CD8-positive, alpha-beta memory T cell (primary cell): ENCODE measurements around the gene CTNNA2. TPM values are rescaled to one million over a fixed set of nuclear protein-coding genes. Genes with fewer than 3 reads are reported as not detected.

Source experiments
- CTCF ChIA-PET: fragments of 350-600 bp; sonication (Branson Sonifier 250); formaldehyde crosslinking; loops from one replicate; lab custom pipeline; 2021; ENCODE audit warnings: antibody characterized with exemption; lab: Charles Lee
- POLR2A ChIA-PET: fragments of 350-600 bp; sonication (Branson Sonifier 250); formaldehyde crosslinking; loops from one replicate; lab custom pipeline; 2021; ENCODE audit warnings: antibody characterized with exemption; lab: Charles Lee
- DNase-seq, 5 donors: peaks; one replicate each; pipeline versions ENCODE4 v3.0.0 to v3.0.0-alpha.2; 2020 to 2022; ENCODE audit warnings: mixed read lengths in 1 of 5
- H3K27ac ChIP-seq: one replicate; pipeline ENCODE4 v1.7.0; 2013; ENCODE audit warnings: low read depth, mild to moderate bottlenecking, low read length, moderate library complexity
- H3K27me3 ChIP-seq: 2 replicates; pipeline ENCODE4 v1.7.0; 2013; ENCODE audit warnings: low read length, mild to moderate bottlenecking; ENCODE audit not compliant: insufficient read depth, poor library complexity, severe bottlenecking
- H3K36me3 ChIP-seq: 2 replicates; pipeline ENCODE4 v1.7.0; 2013; ENCODE audit warnings: mild to moderate bottlenecking, low read length, moderate library complexity; ENCODE audit not compliant: insufficient read depth
- H3K4me1 ChIP-seq: 2 replicates; pipeline ENCODE4 v1.7.0; 2013; ENCODE audit warnings: mild to moderate bottlenecking, low read length, moderate library complexity; ENCODE audit not compliant: insufficient read depth
- H3K4me3 ChIP-seq: 2 replicates; pipeline ENCODE4 v1.7.0; 2013; ENCODE audit warnings: mild to moderate bottlenecking, low read length
- H3K9me3 ChIP-seq: 2 replicates; pipeline ENCODE4 v1.7.0; 2013; ENCODE audit warnings: mild to moderate bottlenecking, low read length
- H3K27ac Mint-ChIP-seq, 8 donors: one replicate each; pipeline ENCODE4 v1.8.0; 2020 to 2021; ENCODE audit warnings: mixed read lengths in 8 of 8, mild to moderate bottlenecking in 6 of 8, inconsistent platforms in 3 of 8, moderate library complexity in 3 of 8
- H3K27me3 Mint-ChIP-seq, 2 donors: one replicate each; pipeline ENCODE4 v1.8.0; 2020 to 2021; ENCODE audit warnings: mixed read lengths in 2 of 2, mild to moderate bottlenecking in 1 of 2, moderate library complexity in 1 of 2
- H3K36me3 Mint-ChIP-seq, 3 donors: one replicate each; pipeline ENCODE4 v1.8.0; 2020 to 2021; ENCODE audit warnings: mixed read lengths in 3 of 3, inconsistent platforms in 1 of 3, mild to moderate bottlenecking in 1 of 3
- H3K4me1 Mint-ChIP-seq, 3 donors: one replicate each; pipeline ENCODE4 v1.8.0; 2020 to 2021; ENCODE audit warnings: mixed read lengths in 3 of 3, inconsistent platforms in 1 of 3, mild to moderate bottlenecking in 1 of 3
- H3K4me3 Mint-ChIP-seq, 7 donors: one replicate each; pipeline ENCODE4 v1.8.0; 2020 to 2021; ENCODE audit warnings: mixed read lengths in 7 of 7, mild to moderate bottlenecking in 6 of 7, moderate library complexity in 4 of 7, inconsistent platforms in 2 of 7
- H3K9me3 Mint-ChIP-seq, 5 donors: one replicate each; pipeline ENCODE4 v1.8.0; 2020 to 2022; ENCODE audit warnings: mixed read lengths in 5 of 5, mild to moderate bottlenecking in 3 of 5, moderate library complexity in 2 of 5, inconsistent platforms in 1 of 5
- polyA plus RNA-seq: library from polyadenylated mRNA; unstranded; fragments of 300-500 nt; fragmentation: Illumina TruSeq; gene quantifications from one replicate; pipeline ENCODE4 v1.2.3, GENCODE V29; 2021
- total RNA-seq, 2 experiments: library from RNA; stranded (reverse); gene quantifications; one replicate each; pipeline ENCODE4 v1.2.3, GENCODE V29; 2021

Gene CTNNA2
- total and polyA plus RNA-seq, 3 experiments from 2014 or later, result not detected

DNA sequence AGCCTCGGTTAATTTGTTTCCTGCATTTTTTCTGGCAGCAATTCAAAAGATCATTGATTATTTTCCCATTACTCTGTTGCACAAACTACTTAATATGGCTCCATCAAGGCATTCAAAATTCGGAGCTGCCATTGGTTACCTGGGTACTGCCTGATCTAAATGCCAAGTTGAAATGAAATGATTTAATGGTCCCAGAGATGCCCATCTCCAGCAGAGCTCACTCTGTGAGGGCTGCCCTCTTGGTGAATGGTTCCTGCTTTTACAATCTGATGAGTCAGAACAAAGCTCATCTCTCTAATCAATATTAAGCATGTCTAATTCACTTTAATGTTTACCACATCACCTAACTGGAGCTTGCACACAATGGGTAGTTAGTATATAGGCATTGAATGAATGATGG lies 126.1 kb downstream of the CTNNA2 start:
- DNase-seq, result no peak
- Mint-ChIP-seq H3K4me1 (no peaks in the 10 kb centered on the region), H3K4me3 (no peak overlapping the region), H3K36me3 (peaks cover 0 to 3% (median 0%) of the 10 kb centered on the region in 3 donors), H3K27me3 (peaks cover 0 to 2% of the 10 kb centered on the region in 2 donors), H3K27ac (no peak overlapping the region), H3K9me3 (peaks cover 6 to 23% (median 12%) of the 10 kb centered on the region in 5 donors)
- Histone ChIP-seq H3K27me3 (no peaks in the 10 kb centered on the region), H3K36me3 (no peaks in the 10 kb centered on the region), H3K4me3 (no peak overlapping the region), H3K9me3 (no peaks in the 10 kb centered on the region), H3K27ac (no peak overlapping the region), H3K4me1 (no peaks in the 10 kb centered on the region)
- ChIA-PET POLR2A (no interaction called here), CTCF (no interaction called here)

DNA sequence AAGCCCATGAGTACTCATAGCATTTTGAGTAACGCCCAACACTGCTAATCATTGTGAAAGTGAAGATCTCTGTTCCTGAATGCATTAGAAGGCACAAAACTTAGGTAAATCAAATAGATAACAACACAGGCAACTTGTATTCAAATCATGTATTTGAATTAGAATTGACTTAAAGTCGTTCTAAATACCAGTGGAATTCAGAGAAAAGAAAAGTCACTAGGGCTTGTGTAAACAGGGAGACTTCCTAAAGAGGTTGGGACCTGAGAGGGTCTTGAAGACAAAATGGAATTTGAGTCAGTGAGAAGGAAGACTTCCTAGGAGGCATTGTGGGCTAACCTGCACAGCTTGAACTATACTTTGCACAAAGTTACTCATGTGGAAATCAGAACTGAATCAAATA lies 127.2 kb downstream of the CTNNA2 start:
- Mint-ChIP-seq H3K4me1 (no peaks in the 10 kb centered on the region), H3K9me3 (peaks cover 2 to 18% (median 11%) of the 10 kb centered on the region in 5 donors), H3K27ac (no peak overlapping the region), H3K4me3 (no peak overlapping the region), H3K27me3 (peaks cover 0 to 2% of the 10 kb centered on the region in 2 donors), H3K36me3 (no peaks in the 10 kb centered on the region)
- no peaks in the 10 kb centered on the region for H3K4me1 ChIP-seq
- POLR2A ChIA-PET, result no interaction called here
- no peaks in the 10 kb centered on the region for H3K36me3 ChIP-seq
- CTCF ChIA-PET, result no interaction called here
- no peak overlapping the region for H3K4me3 ChIP-seq
- no peaks in the 10 kb centered on the region for H3K9me3 ChIP-seq
- H3K27ac ChIP-seq, result no peak overlapping the region
- H3K27me3 ChIP-seq, result no peaks in the 10 kb centered on the region
- DNase-seq, result no peak

DNA sequence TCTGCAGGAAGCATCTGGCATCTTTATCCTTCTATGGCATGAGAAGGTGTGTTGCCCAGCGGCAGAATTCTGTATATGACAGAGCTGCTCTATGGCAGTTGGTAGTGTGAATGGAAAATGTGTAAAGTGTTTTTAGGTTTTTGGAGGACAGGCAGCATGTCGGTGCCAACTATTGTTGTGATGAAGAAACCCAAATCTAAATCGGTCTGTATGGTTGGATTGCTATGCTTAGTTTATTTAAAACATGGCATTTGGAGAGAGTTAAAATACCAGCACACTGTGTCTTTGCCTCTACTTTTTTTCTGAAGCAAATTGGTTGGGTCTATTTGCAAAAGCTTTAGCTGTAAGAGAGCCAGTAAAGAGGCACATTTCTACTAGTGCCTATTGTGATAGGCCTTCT lies 136.7 kb downstream of the CTNNA2 start:
- H3K27ac Mint-ChIP-seq, result no peak overlapping the region
- ChIA-PET POLR2A (no interaction called here), CTCF (no interaction called here)
- Histone ChIP-seq H3K27ac (no peak overlapping the region), H3K4me1 (no peaks in the 10 kb centered on the region), H3K36me3 (no peaks in the 10 kb centered on the region), H3K4me3 (no peak overlapping the region), H3K27me3 (no peaks in the 10 kb centered on the region), H3K9me3 (no peaks in the 10 kb centered on the region)
- H3K36me3 Mint-ChIP-seq, result no peaks in the 10 kb centered on the region
- no peak overlapping the region for H3K4me3 Mint-ChIP-seq
- no peaks in the 10 kb centered on the region for H3K4me1 Mint-ChIP-seq
- peaks cover 9 to 52% (median 28%) of the 10 kb centered on the region in 5 donors for H3K9me3 Mint-ChIP-seq
- no peaks in the 10 kb centered on the region for H3K27me3 Mint-ChIP-seq
- no peak for DNase-seq

DNA sequence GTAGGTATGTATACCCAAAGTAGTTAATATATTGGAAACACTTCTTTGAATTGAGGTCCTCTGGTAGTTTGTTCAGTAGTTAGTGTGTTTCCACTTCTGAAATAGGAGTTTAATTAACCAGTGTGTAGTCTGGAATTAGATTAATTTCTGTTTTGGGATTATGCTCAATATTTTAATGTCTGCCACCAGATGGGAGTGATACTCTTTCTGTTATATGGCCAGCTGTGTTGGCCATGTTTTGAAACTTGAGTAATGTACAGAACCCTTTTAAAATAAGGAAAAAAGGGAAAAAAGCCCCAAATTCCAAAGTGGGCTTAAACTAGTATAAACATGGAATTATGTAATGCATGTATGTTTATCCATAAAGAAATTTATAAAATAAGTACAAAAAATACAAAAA lies 147.7 kb downstream of the CTNNA2 start:
- no peak overlapping the region for H3K27ac Mint-ChIP-seq
- no peak overlapping the region for H3K4me3 Mint-ChIP-seq
- Histone ChIP-seq H3K4me3 (no peak overlapping the region), H3K36me3 (no peaks in the 10 kb centered on the region), H3K4me1 (no peaks in the 10 kb centered on the region), H3K27me3 (no peaks in the 10 kb centered on the region), H3K9me3 (no peaks in the 10 kb centered on the region), H3K27ac (no peak overlapping the region)
- peaks cover 9 to 24% (median 16%) of the 10 kb centered on the region in 5 donors for H3K9me3 Mint-ChIP-seq
- ChIA-PET POLR2A (no interaction called here), CTCF (no interaction called here)
- DNase-seq, result no peak
- no peaks in the 10 kb centered on the region for H3K27me3 Mint-ChIP-seq
- peaks cover 0 to 1% (median 0%) of the 10 kb centered on the region in 3 donors for H3K36me3 Mint-ChIP-seq
- H3K4me1 Mint-ChIP-seq, result no peaks in the 10 kb centered on the region

DNA sequence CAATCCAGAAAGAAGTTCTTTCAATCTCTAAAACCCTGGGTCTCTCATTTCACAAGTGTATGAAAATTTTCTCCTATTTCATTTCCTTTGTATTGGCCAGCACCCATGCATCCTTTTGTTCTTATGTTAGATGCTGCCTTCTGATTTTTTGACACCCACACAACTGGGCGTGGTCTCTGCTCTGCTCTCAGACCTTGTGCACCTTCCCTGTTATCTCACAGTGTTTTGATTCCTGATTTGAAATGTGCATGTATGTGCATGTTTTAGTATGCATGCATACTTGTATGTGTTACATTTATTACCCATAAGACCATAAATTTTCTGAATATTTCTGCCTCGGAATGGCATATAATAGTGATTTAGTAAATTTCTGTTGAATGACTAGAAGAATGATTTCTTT lies 152.2 kb downstream of the CTNNA2 start:
- no peaks in the 10 kb centered on the region for H3K4me1 ChIP-seq
- Mint-ChIP-seq H3K27me3 (no peaks in the 10 kb centered on the region), H3K4me1 (no peaks in the 10 kb centered on the region), H3K36me3 (peaks cover 0 to 2% (median 0%) of the 10 kb centered on the region in 3 donors), H3K9me3 (peaks cover 15 to 44% (median 25%) of the 10 kb centered on the region in 5 donors), H3K27ac (no peak overlapping the region), H3K4me3 (no peak overlapping the region)
- ChIA-PET CTCF (no interaction called here), POLR2A (no interaction called here)
- H3K27ac ChIP-seq, result no peak overlapping the region
- no peak overlapping the region for H3K4me3 ChIP-seq
- no peaks in the 10 kb centered on the region for H3K36me3 ChIP-seq
- H3K9me3 ChIP-seq, result no peaks in the 10 kb centered on the region
- DNase-seq, result no peak
- H3K27me3 ChIP-seq, result no peaks in the 10 kb centered on the region

DNA sequence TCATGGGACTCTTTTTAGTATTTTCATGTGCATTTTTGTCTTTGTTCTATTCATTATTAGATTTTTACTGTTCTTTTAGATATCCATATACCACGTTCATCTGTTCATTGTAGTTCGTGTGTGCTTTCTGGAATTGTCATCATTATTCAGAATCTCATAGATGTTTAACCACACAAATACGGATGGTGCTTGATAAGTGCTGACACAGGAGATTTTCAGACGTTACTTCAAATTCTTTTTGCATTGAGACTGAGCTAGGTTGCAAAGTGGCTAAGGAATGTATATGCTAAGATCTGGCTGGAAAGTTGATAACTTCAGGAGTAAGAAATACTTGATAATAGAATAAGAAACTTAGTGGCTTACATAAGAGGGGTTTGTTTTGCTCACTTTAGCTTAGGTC lies 153.6 kb downstream of the CTNNA2 start:
- POLR2A ChIA-PET, result no interaction called here
- Mint-ChIP-seq H3K27me3 (no peaks in the 10 kb centered on the region), H3K36me3 (peaks cover 0 to 2% (median 0%) of the 10 kb centered on the region in 3 donors), H3K27ac (no peak overlapping the region), H3K4me1 (no peaks in the 10 kb centered on the region), H3K4me3 (no peak overlapping the region), H3K9me3 (peaks cover 15 to 44% (median 23%) of the 10 kb centered on the region in 5 donors)
- Histone ChIP-seq H3K27ac (no peak overlapping the region), H3K4me1 (no peaks in the 10 kb centered on the region), H3K4me3 (no peak overlapping the region), H3K27me3 (no peaks in the 10 kb centered on the region), H3K36me3 (no peaks in the 10 kb centered on the region), H3K9me3 (no peaks in the 10 kb centered on the region)
- CTCF ChIA-PET, result no interaction called here
- DNase-seq, result no peak

DNA sequence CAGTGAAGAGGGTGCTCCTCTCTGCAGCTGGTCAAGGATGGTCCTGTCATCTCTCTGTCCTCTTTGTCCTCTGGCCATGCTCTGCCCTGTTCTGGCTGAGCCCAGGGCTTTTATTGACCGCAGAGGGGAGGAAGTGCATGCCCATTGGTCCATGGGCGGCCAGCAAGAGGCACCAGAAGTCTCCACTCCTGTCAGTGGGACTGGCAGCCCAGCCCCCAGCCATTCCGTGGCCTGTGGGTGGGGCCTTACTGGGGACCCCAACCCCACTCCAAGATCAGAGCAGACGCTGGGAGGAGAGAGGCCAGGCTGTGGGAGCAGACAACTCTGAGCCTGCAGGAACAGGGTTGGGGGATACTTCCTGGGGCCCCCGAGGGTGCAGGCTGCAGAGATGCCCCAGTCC lies 156.9 kb downstream of the CTNNA2 start:
- no peaks in the 10 kb centered on the region for H3K27me3 Mint-ChIP-seq
- no peak overlapping the region for H3K27ac ChIP-seq
- ChIA-PET CTCF (no interaction called here), POLR2A (no interaction called here)
- H3K27ac Mint-ChIP-seq, result no peak overlapping the region
- no peak overlapping the region for H3K4me3 ChIP-seq
- H3K36me3 ChIP-seq, result no peaks in the 10 kb centered on the region
- no peaks in the 10 kb centered on the region for H3K27me3 ChIP-seq
- H3K4me1 ChIP-seq, result no peaks in the 10 kb centered on the region
- peaks cover 0 to 1% (median 0%) of the 10 kb centered on the region in 3 donors for H3K36me3 Mint-ChIP-seq
- no peak for DNase-seq
- no peaks in the 10 kb centered on the region for H3K4me1 Mint-ChIP-seq
- H3K9me3 ChIP-seq, result no peaks in the 10 kb centered on the region
- peaks cover 9 to 32% (median 17%) of the 10 kb centered on the region in 5 donors for H3K9me3 Mint-ChIP-seq
- H3K4me3 Mint-ChIP-seq, result no peak overlapping the region

DNA sequence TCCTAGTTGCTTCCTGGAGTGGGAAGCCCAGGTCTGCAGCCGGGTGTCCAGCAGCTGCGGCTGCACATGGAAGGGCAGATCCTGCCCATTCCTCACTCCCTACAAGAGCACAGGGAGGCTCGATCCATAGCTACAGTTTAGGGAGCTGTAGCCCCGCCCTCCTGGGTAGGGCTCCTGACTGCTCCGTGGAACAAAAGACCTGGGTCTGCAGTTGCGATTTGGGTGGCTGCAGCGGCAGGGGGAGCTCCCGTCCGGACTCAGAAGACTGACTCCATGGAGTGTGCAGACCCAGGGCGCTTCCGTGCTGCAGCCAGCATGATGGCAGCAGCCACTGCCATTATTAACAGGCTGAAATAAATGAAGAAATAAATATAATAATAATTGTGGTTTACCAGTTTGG lies 157.3 kb downstream of the CTNNA2 start:
- no peak overlapping the region for H3K4me3 ChIP-seq
- H3K4me1 Mint-ChIP-seq, result no peaks in the 10 kb centered on the region
- CTCF ChIA-PET, result no interaction called here
- DNase-seq, result no peak
- H3K27me3 ChIP-seq, result no peaks in the 10 kb centered on the region
- no peak overlapping the region for H3K27ac Mint-ChIP-seq
- no peak overlapping the region for H3K27ac ChIP-seq
- H3K4me1 ChIP-seq, result no peaks in the 10 kb centered on the region
- no peaks in the 10 kb centered on the region for H3K27me3 Mint-ChIP-seq
- H3K4me3 Mint-ChIP-seq, result no peak overlapping the region
- POLR2A ChIA-PET, result no interaction called here
- H3K9me3 Mint-ChIP-seq, result peaks cover 6 to 30% (median 14%) of the 10 kb centered on the region in 5 donors
- H3K36me3 Mint-ChIP-seq, result peaks cover 0 to 1% (median 0%) of the 10 kb centered on the region in 3 donors
- no peaks in the 10 kb centered on the region for H3K9me3 ChIP-seq
- H3K36me3 ChIP-seq, result no peaks in the 10 kb centered on the region

DNA sequence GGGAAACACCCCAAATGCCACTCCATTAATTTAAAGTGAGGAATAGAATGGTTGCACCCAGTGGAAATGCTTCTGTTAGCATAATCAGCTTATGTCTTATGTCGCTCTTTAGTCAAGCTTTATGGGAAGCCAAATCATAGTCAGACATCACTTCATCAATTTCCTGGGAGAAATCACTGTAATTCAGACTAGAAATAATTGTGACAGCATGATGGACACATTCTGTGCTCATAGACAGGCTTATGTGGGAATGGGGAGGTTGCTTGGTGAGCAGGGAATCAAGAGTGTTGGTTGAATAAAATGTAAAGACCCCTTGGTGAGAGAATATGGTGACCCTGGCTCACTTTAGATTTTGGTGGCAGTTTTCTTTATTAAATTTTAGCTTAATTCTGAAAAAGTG lies 174.0 kb downstream of the CTNNA2 start:
- DNase-seq, result no peak
- H3K4me3 Mint-ChIP-seq, result no peak overlapping the region
- H3K27me3 ChIP-seq, result no peaks in the 10 kb centered on the region
- no peaks in the 10 kb centered on the region for H3K36me3 ChIP-seq
- no peak overlapping the region for H3K27ac ChIP-seq
- H3K27me3 Mint-ChIP-seq, result no peaks in the 10 kb centered on the region
- H3K4me1 ChIP-seq, result no peaks in the 10 kb centered on the region
- H3K4me1 Mint-ChIP-seq, result no peaks in the 10 kb centered on the region
- H3K27ac Mint-ChIP-seq, result no peak overlapping the region
- H3K9me3 ChIP-seq, result no peaks in the 10 kb centered on the region
- H3K4me3 ChIP-seq, result no peak overlapping the region
- peaks cover 8 to 21% (median 10%) of the 10 kb centered on the region in 5 donors for H3K9me3 Mint-ChIP-seq
- CTCF ChIA-PET, result no interaction called here
- H3K36me3 Mint-ChIP-seq, result peaks cover 0 to 3% (median 0%) of the 10 kb centered on the region in 3 donors
- POLR2A ChIA-PET, result no interaction called here
